GM12891 (cell line): ENCODE data around the gene YIF1B.

Source experiments
- DNase-seq: peaks from one replicate; pipeline ENCODE4 v3.0.0; 2011; ENCODE audit warnings: low spot score; ENCODE audit not compliant: insufficient read length
- FAIRE-seq: peaks from 2 replicates; lab custom pipeline; 2011; peaks lifted over from hg19 to GRCh38; lab: Jason Lieb, UNC
- PAX5 ChIP-seq: IDR thresholded peaks from 2 replicates; pipeline ENCODE4 v1.6.1; 2011; ENCODE audit warnings: low read length, moderate library complexity, mild to moderate bottlenecking; ENCODE audit not compliant: insufficient read depth, severe bottlenecking
- POLR2A ChIP-seq: IDR thresholded peaks from 2 replicates; pipeline ENCODE4 v1.6.1; 2011; ENCODE audit warnings: low read depth, low read length, control low read depth
- POLR2AphosphoS5 ChIP-seq: IDR thresholded peaks from 2 replicates; pipeline ENCODE4 v1.6.1; 2011; ENCODE audit warnings: low read depth, low read length, control low read depth
- POU2F2 ChIP-seq: IDR thresholded peaks from 2 replicates; pipeline ENCODE4 v1.6.1; 2011; ENCODE audit warnings: low read depth, mild to moderate bottlenecking, control low read depth, low read length, moderate library complexity
- SPI1 ChIP-seq: IDR thresholded peaks from 2 replicates; pipeline ENCODE4 v1.6.1; 2011; ENCODE audit warnings: low read depth, low read length, control low read depth
- TAF1 ChIP-seq: IDR thresholded peaks from 2 replicates; pipeline ENCODE4 v1.6.1; 2011; ENCODE audit warnings: low read depth, low read length, control low read depth

YIF1B gene

DNA sequence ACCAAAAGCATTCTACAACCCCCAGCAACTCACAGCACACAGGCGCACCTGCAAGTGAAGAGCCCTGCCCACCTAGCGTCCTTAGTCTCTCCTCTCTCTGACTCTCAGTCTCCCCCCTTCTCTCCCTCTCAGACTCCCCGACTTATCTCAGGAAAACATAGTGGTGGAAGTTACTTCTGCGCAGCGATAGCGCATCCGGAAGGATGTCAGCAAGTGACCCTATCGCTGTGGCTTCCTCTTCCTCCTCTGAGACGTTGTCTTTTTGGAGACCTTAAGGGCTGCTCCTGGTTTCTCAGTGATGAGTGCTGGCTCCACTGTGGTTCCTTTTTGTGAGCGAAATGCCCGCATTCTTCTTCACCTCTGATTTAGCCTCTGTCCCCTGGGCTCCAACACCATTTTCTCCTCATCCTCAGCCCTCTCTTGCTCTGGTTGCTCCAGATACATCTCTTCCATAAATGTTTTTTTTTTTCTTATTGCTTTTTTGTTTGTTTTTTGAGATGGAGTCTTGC, 1.4 kb upstream of the YIF1B start:
- TF ChIP-seq SPI1 (peak; percentile 36; the same call in 1 of the 2 replicates), TAF1 (no peak)
- FAIRE-seq (peak; percentile 41), DNase-seq (no peak)

DNA sequence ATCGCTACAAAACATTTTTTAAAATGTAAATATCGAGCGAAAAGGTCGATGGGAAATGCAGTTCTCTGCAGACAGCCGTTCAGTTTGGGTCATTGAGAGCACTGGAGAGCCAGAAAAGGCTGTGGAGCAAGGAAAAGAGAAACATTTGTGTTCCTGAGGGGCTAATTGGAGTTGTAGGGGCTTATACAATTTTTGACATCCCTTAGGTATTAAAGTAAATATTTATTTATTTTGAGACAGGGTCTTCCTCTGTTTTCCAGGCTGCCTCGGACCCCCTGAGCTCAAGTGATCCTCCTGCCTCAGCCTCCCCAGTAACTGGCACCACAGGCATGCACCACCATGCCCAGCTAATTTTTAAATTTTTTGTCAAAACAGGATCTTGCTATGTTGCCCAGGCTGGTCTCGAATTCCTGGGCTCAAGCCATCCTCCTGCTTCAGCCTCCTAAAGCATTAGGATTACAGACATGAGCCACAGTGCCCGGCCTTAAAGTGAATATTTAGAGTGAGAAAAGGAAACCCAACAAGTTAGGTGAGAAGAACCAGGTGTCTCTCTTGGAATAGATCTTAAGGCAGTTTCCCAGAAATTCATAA, 825 bp upstream of the YIF1B start:
- no peak for FAIRE-seq

DNA sequence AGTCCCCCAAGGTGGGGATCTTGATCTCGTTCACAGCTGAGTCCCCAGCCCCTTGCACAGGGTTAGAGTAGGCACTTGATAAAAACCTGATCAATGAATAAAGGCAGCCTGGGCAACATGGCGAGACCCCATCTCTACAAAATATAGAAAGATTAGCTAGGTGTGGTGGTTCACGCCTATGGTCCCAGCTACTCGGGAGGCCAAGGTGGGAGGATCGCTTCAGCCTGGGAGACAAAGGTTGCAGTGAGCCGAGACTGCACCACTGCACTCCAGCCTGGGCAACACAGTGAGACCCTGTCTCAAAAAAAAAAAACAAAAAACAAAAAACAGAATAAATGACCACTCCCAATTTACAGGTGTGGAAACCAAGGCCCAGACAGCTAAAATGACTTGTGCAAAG, 4.8 kb downstream of the YIF1B start:
- TF ChIP-seq TAF1, result no peak
- TF ChIP-seq SPI1, result no peak
- TF ChIP-seq POU2F2, result no peak
- no peak for TF ChIP-seq POLR2A
- TF ChIP-seq POLR2AphosphoS5, result no peak
- no peak for TF ChIP-seq PAX5
- FAIRE-seq (no peak), DNase-seq (no peak)

More for the DNA sequence above, 825 bp upstream of the YIF1B start:
- DNase-seq, result no peak
- TF ChIP-seq POLR2A (no peak), TAF1 (no peak), SPI1 (no peak), POLR2AphosphoS5 (no peak), POU2F2 (no peak), PAX5 (no peak)

DNA sequence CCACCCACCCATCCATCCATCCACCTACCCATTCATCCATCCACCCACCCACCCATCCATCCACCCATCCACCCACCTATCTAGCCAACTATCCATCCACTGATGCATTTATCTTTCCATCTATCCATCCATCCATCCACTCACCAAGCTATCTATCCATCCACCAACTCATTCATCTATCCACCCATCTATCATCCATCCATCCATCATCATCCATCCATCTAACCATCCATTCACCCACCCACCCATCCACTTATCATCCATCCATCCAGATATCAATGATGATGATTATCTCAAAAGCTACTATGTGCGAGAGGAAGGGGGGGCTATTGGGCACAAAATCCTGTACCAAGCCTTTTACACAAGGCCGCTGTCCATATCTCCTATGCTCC, 5.5 kb downstream of the YIF1B start:
- DNase-seq (no peak), FAIRE-seq (no peak)
- TF ChIP-seq TAF1 (no peak), SPI1 (no peak), PAX5 (no peak), POLR2AphosphoS5 (no peak), POLR2A (no peak), POU2F2 (no peak)

DNA sequence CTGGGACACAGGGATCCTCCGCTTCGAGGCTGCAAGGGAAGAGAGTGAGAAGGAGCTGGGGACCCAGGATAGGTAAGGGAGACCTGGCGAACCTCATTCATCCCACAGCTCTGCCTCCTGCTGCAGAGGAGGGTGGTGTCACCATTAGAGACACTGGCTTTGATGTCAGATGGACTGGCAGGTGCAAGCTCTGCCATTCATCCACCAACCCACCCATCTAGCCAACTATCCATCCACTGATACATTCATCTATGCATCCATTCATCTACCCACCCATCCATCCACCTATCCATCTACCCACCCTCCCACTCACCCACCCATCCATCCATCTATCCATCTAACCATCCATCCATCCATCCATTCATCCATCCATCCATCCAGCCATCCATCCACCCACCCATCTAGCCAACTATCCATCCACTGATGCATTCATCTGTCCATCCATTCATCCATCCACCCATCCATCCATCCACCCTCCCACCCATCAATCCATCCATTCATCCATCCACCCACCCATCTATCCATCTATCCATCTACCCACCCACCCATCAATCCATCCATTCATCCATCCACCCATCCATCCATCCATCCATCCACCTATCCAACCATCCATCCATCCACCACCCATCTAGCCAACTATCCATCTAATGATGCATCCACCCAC, 6.0 kb downstream of the YIF1B start:
- DNase-seq (no peak), FAIRE-seq (peak; percentile 35)
- TF ChIP-seq SPI1 (no peak), POLR2AphosphoS5 (no peak), POU2F2 (no peak), TAF1 (no peak), PAX5 (no peak)

DNA sequence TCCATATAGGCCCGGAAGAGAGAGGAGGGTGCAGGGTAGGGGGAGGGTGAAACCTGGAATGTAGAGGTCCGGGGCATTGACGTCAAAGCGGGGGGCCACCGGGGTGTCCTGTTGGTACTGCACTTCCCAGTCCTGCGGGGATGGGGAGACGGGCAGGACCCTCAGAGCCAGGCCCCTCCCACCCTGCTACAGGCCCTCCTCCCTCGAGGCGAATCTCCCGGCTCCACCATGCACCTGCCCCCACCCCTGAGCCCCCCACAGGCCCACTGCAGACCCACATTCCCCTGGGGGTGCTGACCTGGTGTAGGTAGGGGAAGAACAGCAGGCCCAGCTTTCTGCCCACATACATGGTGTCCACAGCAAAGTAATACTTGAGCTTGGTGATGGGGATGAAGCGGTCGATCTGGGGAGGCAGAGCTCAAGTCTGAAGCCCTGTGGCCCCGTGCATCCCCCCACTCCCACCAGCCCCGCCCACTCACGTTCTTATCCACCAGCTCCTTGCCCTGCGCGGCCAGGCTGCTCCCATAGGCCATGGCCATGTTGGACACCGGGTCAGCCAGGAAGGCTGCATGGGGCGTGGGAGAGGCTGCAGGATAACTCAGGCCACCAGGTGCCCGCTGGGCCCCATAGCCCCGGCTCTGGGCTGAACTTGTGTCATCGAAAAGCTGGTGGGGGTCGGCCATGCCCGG, 6.7 kb downstream of the YIF1B start:
- TF ChIP-seq TAF1, result no peak
- no peak for TF ChIP-seq SPI1
- TF ChIP-seq POLR2A, result no peak
- TF ChIP-seq POU2F2, result no peak
- no peak for TF ChIP-seq PAX5
- TF ChIP-seq POLR2AphosphoS5, result no peak
- no peak for DNase-seq
- FAIRE-seq, result no peak

DNA sequence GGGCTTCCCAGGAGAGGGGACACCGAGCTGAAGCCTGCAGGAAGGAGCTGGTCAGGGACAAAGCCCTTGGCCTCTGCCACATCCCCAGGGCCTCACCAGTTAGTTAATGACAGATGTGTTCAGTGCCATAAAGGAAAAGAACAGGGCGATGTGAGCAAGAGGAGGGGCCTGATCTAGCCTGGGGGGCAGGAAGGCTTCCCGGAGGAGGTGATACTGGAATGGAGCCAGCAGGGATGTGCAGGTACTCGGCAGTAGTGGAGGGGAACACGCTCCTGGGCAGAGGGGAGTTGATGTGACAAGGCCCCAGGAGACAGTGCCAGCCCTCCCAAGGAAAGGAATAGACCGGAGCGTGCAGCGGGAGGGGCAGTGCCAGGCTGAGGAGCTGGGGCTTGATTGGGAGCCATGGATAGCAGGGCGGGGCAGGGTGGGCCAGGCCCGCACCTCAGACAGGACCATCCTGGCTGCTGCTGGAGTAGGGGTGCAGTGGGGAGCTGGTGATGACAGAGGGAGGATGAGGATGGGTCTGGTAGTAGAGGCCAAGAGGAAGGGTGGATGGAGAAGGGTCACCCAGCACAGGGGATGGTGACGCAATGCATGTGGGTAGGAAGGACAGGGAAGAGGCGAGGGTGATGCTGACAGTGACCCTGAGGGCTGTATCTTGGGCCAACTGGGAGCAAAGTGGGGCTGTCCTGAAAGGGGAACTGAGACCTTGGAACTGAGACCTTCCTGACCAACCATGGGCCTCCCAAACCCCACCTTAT, 7.6 kb downstream of the YIF1B start:
- FAIRE-seq, result no peak
- no peak for DNase-seq
- no peak for TF ChIP-seq POU2F2
- no peak for TF ChIP-seq POLR2AphosphoS5
- peak; percentile 37; the same call in 1 of the 2 replicates for TF ChIP-seq SPI1

DNA sequence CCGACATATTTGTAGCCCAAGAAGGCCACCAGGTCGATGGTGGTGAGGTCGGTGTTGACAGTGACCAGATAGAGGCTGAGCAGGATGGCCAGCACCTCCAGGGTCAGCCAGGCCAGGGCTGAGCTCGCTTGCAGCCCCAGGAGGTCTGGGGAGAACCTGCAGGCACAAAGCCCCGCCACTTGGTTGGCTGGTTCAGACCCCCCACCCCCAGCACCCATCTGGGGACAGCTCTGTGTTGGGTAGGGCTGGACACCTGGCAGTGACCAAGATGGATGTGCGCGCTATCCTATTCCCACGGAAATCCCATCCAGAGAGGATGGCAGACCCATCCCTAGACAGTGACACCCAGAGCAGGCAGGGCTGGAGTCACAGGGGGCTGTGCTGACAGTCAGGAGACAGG, 8.2 kb downstream of the YIF1B start:
- no peak for FAIRE-seq
- no peak for DNase-seq
- TF ChIP-seq PAX5 (no peak), POLR2AphosphoS5 (no peak), SPI1 (no peak), POLR2A (no peak), POU2F2 (no peak), TAF1 (no peak)

DNA sequence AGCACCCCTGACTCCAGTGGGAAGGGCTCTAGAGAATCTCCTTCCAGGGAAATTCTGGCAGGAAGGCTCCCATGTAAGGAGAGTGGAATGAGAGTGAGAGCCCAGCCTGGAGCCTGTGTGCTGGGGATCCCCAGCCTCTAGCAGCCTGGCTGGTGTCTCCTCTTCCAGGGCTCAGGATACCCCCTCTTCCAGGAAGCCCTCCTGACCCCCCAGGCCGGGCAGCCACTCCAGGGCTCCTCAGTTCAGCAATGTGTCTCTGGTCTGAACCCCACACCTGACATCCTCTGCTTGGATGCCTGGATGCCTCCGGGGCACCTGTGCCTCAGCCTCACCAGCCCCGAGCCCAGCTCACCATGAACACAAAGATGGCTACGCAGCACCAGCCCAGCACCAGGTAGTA, 8.7 kb downstream of the YIF1B start:
- no peak for FAIRE-seq
- TF ChIP-seq PAX5 (no peak), TAF1 (no peak), POLR2A (no peak), SPI1 (no peak), POU2F2 (no peak), POLR2AphosphoS5 (no peak)
- no peak for DNase-seq
